Hematopoietic multipotent progenitor cell (in vitro differentiated cells): Measurements from ENCODE around the gene KCTD20. TPM values are rescaled to one million over a fixed set of nuclear protein-coding genes. Genes with fewer than 3 reads are reported as not detected.
A peak's percentile ranks its signal among the peaks of the same experiment; 100 is the strongest.
"Not testable (repeated sequence)": the region's sequence is repeated elsewhere in the genome, so short reads cannot be mapped to it uniquely, and the experiment has no call there.

Source experiments
- DNase-seq, 3 donors: peaks; one replicate each; pipeline ENCODE4 v3.0.0-alpha.2; 2011 to 2015; ENCODE audit warnings: low read depth in 2 of 3, low spot score in 2 of 3
- total RNA-seq: library from RNA; depleted of rRNA; stranded (reverse); fragments of >200 nt; gene quantifications from one replicate; pipeline ENCODE4 v1.2.3, GENCODE V29; 2012

Gene KCTD20
- 49.3 TPM for total RNA-seq

- peak; percentile 68 to 91 (median 91) for DNase-seq
These were observed at the start of gene KCTD20, which contains the start of gene PXT1 for GRCh38 chr6:36442671-36443470. Gene KCTD20 (plus strand): TSS chr6:36443000. CDS start chr6:36470098, 27,098 bp downstream. Gene PXT1 (minus strand): TSS chr6:36442854. CDS start chr6:36426082, 16,772 bp downstream.

DNA sequence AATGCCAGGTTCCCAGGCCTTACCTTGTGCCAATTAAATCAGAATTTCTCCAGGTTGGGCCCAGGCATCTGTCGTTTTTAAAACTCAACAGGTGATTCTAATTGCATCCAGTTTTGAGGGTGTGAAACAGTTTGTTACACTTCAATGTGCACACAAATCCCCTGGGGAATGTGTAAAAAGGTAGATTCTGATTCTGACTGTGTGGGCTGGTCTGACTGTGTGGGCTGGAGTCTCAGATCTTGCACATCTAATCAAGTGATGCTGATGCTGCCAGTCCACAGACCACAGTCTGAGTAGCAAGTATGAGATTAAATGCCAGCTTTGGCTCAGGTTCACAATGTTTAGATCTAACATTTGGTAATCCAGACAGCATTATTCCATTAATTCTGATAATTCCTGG is 42.8 kb upstream of the KCTD20 start:
- no peak for DNase-seq

DNA sequence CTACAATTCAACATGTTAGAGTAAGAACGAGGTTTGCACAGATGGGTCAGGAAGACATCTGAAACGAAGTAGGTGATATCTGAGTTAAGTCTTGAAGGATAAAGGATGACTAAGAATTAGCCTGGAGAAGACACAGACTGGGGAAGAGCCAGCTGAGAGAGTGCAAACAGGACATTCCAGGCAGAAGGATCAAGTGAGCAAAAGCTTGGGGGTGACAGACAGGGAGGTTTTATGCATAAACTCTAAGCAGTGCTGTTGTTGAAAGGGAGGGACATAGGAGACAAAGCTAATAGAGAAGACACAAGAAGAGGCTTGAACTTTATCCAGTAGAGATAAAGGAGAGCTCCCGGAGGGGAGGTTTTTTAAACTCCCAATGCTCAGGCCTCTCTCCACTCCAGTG is 40.3 kb upstream of the KCTD20 start:
- no peak for DNase-seq

GRCh38 chr6:36404164-36404563 is 38.6 kb upstream of the KCTD20 start:
- no peak for DNase-seq

DNA sequence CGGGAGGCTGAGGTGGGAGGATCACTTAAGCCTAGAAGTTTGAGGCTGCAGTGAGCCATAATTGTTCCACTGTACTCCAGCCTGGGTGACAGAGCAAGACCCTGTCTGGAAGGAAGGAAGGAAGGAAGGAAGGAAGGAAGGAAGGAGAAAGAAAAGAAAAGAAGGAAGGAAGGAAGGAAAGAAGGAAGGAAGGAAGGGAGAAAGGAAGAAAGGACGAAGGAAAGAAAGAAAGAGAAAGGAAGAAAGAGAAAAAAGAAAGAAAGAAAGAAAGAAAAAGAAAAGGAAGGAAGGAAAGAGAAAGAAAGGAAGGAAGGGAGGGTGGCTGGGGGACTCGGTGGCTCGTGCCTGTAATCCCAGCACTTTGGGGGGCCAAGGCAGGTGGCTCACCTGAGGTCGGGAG is 33.1 kb upstream of the KCTD20 start:
- DNase-seq = not testable (repeated sequence)

- no peak for DNase-seq
These were observed 29.0 kb upstream of the KCTD20 start for GRCh38 chr6:36413489-36414480.

DNA sequence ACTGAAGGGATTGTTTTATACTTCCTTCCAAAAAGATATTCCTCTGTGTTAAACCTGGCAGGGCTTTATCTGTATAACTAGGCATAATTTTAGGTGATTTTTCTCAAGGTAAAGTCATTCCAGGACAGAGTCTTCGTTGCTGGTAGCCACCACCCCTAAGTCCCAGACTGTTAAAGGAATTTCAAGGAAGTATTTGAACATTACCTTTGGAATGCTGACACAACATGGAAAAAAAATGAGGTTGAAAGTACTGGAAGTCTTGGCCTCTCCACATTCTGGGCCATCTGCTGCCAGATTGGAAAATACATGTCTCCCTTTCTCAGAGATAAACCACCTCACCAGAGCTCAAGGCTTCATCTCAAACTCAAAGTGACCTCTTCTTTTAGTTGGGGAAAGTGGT is 28.3 kb upstream of the KCTD20 start:
- DNase-seq = no peak

DNA sequence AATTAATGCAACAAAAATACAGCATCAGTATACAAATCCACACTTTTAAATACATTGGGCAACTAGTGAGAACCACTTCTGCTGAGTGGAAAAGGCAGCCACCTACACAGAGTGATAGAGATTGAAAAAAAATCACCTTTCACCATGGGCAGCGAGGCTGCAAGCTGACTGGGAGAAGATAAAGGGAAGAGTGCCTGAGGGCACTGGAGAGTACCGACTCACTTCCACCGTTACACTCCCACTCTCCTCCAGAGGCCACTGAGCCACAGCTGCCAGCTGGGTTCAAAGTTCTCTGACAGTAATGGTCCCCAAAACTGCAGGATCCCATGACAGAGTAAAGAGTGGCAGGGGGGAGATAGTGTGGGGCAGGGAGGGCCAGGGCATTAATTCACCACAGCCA is 24.2 kb upstream of the KCTD20 start:
- no peak for DNase-seq

GRCh38 chr6:36419310-36419709 is 23.5 kb upstream of the KCTD20 start:
- DNase-seq = no peak

- DNase-seq = no peak
These were observed 20.1 kb upstream of the KCTD20 start for GRCh38 chr6:36422714-36423100.

- peak; percentile 93 to 99 (median 99) for DNase-seq
These were observed 19.5 kb upstream of the KCTD20 start for GRCh38 chr6:36423101-36423824.

- no peak for DNase-seq
These were observed 16.2 kb upstream of the KCTD20 start for GRCh38 chr6:36426622-36427021.

GRCh38 chr6:36428911-36429310 is 13.9 kb upstream of the KCTD20 start:
- no peak for DNase-seq

GRCh38 chr6:36430351-36430750 is 12.4 kb upstream of the KCTD20 start:
- DNase-seq = no peak

DNA sequence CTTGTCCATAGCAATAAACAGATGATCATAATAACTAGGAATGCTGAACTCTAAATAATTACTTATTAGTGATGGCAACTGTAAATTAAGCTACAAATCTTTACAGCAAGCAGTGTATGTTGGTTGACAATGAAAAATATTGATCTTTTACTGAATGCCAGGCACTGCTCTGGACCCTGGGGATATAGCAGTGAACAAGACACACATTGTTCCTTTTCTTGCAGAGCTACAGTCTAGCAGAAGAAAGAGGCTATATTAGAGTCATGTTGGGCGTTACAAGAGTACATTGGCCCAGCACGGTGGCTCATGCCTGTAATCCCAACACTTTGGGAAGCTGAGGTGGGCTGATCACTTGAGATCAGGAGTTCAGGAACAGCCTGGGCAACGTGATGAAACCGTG is 11.6 kb upstream of the KCTD20 start:
- no peak for DNase-seq

GRCh38 chr6:36432151-36432671 is 10.6 kb upstream of the KCTD20 start:
- DNase-seq = no peak

DNA sequence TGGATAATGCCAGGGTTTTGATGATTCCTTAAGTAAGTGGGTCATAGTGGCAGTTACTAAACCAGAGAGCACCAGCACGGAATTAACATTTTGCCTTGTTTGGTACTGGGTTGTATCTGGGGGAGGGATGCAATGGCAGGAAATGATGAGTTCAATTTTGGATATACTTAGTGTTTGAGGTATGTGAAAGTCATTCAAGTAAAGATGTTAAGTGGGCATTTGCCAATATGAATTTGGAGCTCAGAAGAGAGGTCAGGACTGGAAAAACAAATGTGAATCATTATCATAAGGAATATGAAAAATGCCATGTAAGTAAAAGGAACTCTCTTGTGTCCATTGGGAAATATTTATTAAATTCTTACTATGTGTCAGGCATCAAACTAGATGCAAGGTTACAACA is 6.3 kb upstream of the KCTD20 start:
- no peak for DNase-seq

DNA sequence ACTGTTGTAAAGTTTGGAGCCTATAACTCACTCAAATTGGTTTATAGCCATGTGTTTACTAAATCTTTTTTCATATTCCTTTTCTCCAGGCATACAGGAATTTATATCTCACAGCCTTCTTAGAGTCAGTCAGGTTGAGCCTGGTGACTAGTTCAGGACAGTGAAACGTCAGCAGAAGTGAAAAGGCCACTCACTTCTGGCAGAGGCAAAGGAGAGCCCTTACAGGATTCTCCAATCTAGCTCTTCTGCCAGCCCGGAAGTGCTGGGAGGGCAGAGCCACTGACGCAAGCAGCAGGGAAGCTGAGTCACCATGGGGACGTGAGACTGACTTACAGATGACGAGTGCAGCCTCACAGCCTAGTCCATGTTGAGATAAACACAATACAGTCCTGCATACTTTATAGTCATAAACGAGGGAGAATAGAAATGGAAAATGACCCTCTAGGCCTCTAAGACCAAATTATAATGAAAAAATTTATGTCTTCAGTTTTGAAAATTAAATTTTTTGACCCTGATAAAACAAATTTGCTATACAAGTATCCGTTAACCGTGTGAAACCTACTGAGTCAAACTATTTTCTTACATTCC is 1.4 kb upstream of the KCTD20 start:
- peak; percentile 57 to 95 (median 95) for DNase-seq

DNA sequence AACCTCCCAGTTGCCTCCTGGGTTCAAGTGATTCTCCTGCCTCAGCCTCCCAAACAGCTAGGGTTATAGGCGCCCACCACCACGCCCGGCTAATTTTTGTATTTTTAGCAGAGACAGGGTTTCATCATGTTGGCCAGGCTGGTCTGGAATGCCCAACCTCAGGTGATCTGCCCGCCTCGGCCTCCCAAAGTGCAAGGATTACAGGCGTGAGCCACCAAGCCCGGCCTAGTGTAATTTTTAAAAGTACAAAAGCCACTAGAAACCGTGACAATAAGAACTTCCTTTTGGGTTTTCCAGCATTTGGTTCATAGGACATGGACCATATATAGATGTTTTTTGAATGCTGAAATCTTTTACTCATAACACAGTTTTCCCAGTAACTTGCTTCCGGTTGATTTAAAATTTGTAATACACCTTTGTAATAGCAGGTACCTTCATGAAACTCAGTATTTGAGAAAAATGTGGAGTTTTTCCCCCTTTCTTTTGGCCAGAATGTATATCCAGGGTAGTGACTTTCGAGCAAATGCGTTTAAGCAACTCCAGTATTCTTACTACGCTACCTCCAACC is 613 bp upstream of the KCTD20 start:
- DNase-seq = no peak
